ENCODE measurements around the gene RIMBP2.

DNA sequence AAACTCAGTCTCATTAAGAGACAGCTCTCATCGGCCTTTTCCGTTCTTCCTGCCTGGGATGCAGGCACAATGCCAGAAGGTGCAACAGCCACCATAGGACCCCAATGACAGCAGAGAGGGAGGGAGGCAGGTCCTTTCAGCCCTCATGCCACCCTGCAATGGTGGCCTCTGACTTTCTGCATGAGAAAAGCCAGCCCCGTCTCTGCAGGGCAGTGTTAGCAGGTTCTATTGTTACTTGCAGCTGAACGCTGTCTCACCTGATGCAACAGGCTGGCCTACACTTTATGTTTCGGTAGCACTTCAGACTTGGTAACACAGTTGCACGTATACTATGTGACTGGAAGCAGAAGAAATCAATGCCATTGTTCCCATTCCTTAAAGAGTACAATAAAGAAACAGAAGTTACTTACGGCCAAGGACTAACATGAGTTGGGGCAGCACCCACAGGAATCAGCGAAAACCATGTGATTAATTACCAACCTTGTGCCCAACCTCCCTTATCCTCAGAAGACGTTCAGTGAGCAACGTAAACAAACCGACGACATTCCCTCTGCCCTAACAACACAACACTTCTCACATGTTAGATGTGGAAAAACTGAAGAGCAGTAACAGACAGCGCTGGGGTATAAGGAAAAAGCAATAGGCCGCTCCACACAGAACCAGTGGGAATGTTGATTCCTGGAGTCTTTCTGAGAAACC is 102.1 kb downstream of the RIMBP2 start:
- TF ChIP-seq, protein P1, sequence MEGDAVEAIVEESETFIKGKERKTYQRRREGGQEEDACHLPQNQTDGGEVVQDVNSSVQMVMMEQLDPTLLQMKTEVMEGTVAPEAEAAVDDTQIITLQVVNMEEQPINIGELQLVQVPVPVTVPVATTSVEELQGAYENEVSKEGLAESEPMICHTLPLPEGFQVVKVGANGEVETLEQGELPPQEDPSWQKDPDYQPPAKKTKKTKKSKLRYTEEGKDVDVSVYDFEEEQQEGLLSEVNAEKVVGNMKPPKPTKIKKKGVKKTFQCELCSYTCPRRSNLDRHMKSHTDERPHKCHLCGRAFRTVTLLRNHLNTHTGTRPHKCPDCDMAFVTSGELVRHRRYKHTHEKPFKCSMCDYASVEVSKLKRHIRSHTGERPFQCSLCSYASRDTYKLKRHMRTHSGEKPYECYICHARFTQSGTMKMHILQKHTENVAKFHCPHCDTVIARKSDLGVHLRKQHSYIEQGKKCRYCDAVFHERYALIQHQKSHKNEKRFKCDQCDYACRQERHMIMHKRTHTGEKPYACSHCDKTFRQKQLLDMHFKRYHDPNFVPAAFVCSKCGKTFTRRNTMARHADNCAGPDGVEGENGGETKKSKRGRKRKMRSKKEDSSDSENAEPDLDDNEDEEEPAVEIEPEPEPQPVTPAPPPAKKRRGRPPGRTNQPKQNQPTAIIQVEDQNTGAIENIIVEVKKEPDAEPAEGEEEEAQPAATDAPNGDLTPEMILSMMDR (IDR thresholded peaks at IDR 0.05; ENCODE audit: low read length) = no peak
- no peak for TF ChIP-seq EZH2 (IDR thresholded peaks at IDR 0.05; ENCODE audit: borderline replicate concordance, low read length)
